ENCODE measurements around the gene NSUN2.

NSUN2 gene

GRCh38 chr5:6553972-6554371 lies 78.9 kb downstream of the NSUN2 start:
- H3K4me3 Mint-ChIP-seq, result no peak overlapping the region
- no peaks in the 10 kb centered on the region for H3K36me3 Mint-ChIP-seq (ENCODE audit: low read depth)
- H3K9me3 Mint-ChIP-seq, result no peaks in the 10 kb centered on the region

GRCh38 chr5:6552612-6553011 lies 80.2 kb downstream of the NSUN2 start:
- H3K27me3 Mint-ChIP-seq, result peaks cover 25% of the 10 kb centered on the region
- H3K9me3 Mint-ChIP-seq, result peaks cover 4% of the 10 kb centered on the region
- DNase-seq, result no peak
- H3K36me3 Mint-ChIP-seq (ENCODE audit: low read depth), result no peaks in the 10 kb centered on the region
- no peak overlapping the region for H3K27ac Mint-ChIP-seq
- peaks cover 8% of the 10 kb centered on the region for H3K4me1 Mint-ChIP-seq (ENCODE audit: low read depth)
- no peak overlapping the region for H3K4me3 Mint-ChIP-seq

More at GRCh38 chr5:6553972-6554371, 78.9 kb downstream of the NSUN2 start:
- DNase-seq, result no peak
- Mint-ChIP-seq H3K27ac (no peak overlapping the region), H3K27me3 (peaks cover 25% of the 10 kb centered on the region), H3K4me1 (ENCODE audit: low read depth) (peaks cover 2% of the 10 kb centered on the region)

GRCh38 chr5:6551955-6552313 lies 80.9 kb downstream of the NSUN2 start:
- peaks cover 8% of the 10 kb centered on the region for H3K4me1 Mint-ChIP-seq (ENCODE audit: low read depth)
- DNase-seq, result no peak
- H3K27me3 Mint-ChIP-seq, result peaks cover 23% of the 10 kb centered on the region
- no peak overlapping the region for H3K27ac Mint-ChIP-seq
- H3K9me3 Mint-ChIP-seq, result peaks cover 4% of the 10 kb centered on the region
- H3K4me3 Mint-ChIP-seq, result no peak overlapping the region
- no peaks in the 10 kb centered on the region for H3K36me3 Mint-ChIP-seq (ENCODE audit: low read depth)

- H3K27ac Mint-ChIP-seq, result no peak overlapping the region
- no peaks in the 10 kb centered on the region for H3K36me3 Mint-ChIP-seq (ENCODE audit: low read depth)
- peaks cover 8% of the 10 kb centered on the region for H3K4me1 Mint-ChIP-seq (ENCODE audit: low read depth)
- no peak overlapping the region for H3K4me3 Mint-ChIP-seq
- H3K27me3 Mint-ChIP-seq, result peaks cover 18% of the 10 kb centered on the region
- no peak for DNase-seq
- H3K9me3 Mint-ChIP-seq, result peaks cover 4% of the 10 kb centered on the region
Measured at GRCh38 chr5:6551287-6551954, 81.4 kb downstream of the NSUN2 start.

GRCh38 chr5:6550628-6551027 lies 82.2 kb downstream of the NSUN2 start:
- Mint-ChIP-seq H3K27me3 (peaks cover 12% of the 10 kb centered on the region), H3K36me3 (ENCODE audit: low read depth) (no peaks in the 10 kb centered on the region), H3K4me1 (ENCODE audit: low read depth) (peaks cover 8% of the 10 kb centered on the region), H3K9me3 (peaks cover 4% of the 10 kb centered on the region), H3K4me3 (no peak overlapping the region), H3K27ac (peak overlapping the region; percentile 3)
- DNase-seq, result no peak
